AG04449 (cell line): ENCODE results near the gene DCXR.

Source experiments
- CTCF ChIA-PET: fragments of 350-600 bp; formaldehyde crosslinking; extraction: SDS; loops from one replicate; lab custom pipeline; 2021; ENCODE audit warnings: antibody characterized with exemption; lab: Yijun Ruan, JAX
- POLR2A ChIA-PET: fragments of 400-600, 350-600 bp; formaldehyde crosslinking; extraction: SDS; loops from one replicate; lab custom pipeline; 2020; ENCODE audit warnings: antibody characterized with exemption, inconsistent platforms; lab: Yijun Ruan, JAX
- DNase-seq: peaks from one replicate; pipeline ENCODE4 v3.0.0-alpha.2; 2010; ENCODE audit warnings: low read depth, low spot score
- H3K4me3 ChIP-seq: 2 replicates; pipeline ENCODE4 v1.5.1; 2011; ENCODE audit warnings: low read depth, mild to moderate bottlenecking, control low read depth, low read length
- TF ChIP-seq, protein P1 (sequence below): IDR thresholded peaks from one replicate; pipeline ENCODE4 v1.5.1; 2011; ENCODE audit warnings: mild to moderate bottlenecking, moderate library complexity, low read length, control low read depth, inconsistent platforms; ENCODE audit not compliant: insufficient read depth; ENCODE audit errors: missing control alignments

The DCXR gene

DNA sequence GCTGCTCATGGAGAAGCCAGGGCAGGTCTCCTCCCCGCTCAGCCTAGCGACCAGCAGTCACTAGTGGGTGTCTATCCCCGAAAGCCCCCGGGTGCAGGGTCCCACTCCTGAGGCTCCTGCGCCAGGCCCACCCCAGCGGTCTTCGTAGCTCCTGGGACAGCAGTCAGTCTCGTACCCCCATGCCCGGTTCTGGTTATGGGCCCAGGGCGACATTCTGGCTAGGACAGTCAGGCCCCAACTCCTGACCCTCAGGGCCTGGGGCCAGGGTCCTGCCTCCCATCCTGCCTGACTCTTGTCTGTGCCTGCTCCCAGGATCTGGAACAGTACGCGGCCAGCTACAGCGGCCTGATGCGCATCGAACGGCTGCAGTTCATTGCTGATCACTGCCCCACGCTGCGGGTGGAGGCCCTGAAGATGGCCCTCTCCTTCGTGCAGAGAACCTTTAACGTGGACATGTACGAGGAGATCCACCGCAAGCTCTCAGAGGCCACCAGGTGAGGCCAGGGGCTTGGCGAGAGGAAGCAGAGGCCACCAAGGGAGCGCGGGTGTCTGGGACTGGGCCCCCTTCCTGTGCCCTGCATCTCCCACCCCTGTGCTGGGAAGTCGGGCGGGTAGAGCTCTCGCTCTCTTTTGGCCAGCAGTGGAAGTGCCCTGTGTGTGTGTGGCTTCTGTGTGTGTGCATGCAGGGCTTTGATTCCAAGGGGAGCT lies 16.2 kb upstream of the DCXR start:
- TF ChIP-seq, protein P1, sequence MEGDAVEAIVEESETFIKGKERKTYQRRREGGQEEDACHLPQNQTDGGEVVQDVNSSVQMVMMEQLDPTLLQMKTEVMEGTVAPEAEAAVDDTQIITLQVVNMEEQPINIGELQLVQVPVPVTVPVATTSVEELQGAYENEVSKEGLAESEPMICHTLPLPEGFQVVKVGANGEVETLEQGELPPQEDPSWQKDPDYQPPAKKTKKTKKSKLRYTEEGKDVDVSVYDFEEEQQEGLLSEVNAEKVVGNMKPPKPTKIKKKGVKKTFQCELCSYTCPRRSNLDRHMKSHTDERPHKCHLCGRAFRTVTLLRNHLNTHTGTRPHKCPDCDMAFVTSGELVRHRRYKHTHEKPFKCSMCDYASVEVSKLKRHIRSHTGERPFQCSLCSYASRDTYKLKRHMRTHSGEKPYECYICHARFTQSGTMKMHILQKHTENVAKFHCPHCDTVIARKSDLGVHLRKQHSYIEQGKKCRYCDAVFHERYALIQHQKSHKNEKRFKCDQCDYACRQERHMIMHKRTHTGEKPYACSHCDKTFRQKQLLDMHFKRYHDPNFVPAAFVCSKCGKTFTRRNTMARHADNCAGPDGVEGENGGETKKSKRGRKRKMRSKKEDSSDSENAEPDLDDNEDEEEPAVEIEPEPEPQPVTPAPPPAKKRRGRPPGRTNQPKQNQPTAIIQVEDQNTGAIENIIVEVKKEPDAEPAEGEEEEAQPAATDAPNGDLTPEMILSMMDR = no peak
- peak overlapping the region; percentile 82 for H3K4me3 ChIP-seq
- ChIA-PET POLR2A (interaction anchor here (0.6 to 1.6 kb wide), 4 partner anchors 10 to 72 kb away, joined by 3 to 4 read pairs (median 4); partner anchors contain the start of gene DCXR), CTCF (interaction anchor here (1.1 to 7.1 kb wide), 5 partner anchors 11 to 101 kb away, joined by 3 to 47 read pairs (median 6); partner anchors contain the start of genes DCXR and DUS1L)
- DNase-seq = no peak

GRCh38 chr17:82053130-82053529 lies 15.6 kb upstream of the DCXR start:
- peak overlapping the region; percentile 82 for H3K4me3 ChIP-seq
- POLR2A ChIA-PET = interaction anchor here (0.6 to 1.6 kb wide), 3 partner anchors 11 to 72 kb away, joined by 3 to 4 read pairs (median 4); partner anchors contain the start of gene DCXR
- TF ChIP-seq, protein P1 = no peak
- CTCF ChIA-PET = interaction anchor here (2.0 to 7.1 kb wide), 2 partner anchors 14 to 94 kb away, joined by 6 to 47 read pairs; partner anchors contain the start of gene DCXR
- DNase-seq = no peak

- H3K4me3 ChIP-seq = peak overlapping the region; percentile 82
- TF ChIP-seq, protein P1 = no peak
- DNase-seq = no peak
- CTCF ChIA-PET = interaction anchor here (1.0 to 7.1 kb wide), 4 partner anchors 13 to 93 kb away, joined by 5 to 47 read pairs (median 6); partner anchors contain the start of gene DCXR
- POLR2A ChIA-PET = interaction anchor here (1.2 to 1.6 kb wide), 2 partner anchors 11 to 15 kb away, joined by 4 read pairs; partner anchors contain the start of gene DCXR
Measured at GRCh38 chr17:82052638-82053059, 15.2 kb upstream of the DCXR start.

DNA sequence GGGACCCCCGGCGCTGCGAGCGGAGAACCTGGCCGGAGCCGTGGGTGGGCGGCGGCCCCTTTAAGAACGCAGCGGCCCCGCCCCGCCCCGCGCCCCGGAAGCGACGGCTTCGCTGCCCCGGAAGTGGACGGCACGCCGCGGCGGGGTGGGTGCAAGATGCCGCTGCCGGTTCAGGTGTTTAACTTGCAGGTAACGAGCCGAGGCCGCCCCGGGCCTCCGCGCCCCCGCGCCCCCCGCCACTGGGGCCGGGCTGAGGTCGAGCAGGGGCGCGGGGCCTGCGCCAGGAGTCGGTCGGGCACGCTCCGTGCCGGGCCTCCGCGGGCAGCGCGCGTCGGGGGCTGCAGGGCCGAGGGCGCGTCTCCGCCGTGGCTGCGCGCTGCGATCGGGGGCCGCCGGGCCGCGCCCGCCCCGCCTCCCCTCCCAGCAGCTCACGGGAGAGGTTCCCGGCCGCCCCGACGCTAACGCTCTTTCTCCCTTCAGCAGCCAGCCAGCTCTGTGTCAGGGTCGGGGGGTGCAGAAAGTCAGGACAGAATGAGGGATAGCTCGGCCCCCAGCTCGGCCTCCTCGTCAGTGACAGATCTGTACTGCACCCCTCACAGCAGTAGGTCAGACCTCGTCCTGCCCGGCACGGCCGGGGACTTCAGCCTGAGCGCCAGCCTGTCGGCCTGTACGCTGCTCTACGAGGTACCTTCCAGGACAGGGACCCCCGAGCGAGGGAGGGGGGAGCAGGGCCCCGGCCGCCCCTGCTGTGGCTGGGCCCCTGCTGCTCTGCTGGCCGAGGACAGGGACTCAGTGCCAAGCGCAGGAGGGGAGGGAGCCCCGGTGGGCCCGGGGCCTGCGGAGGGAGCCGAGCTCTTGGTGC lies 14.5 kb upstream of the DCXR start, which contains the start of the genes GPS1 and RFNG:
Gene GPS1 (plus strand): TSS at position 123 of the 862 bp plus-strand sequence. CDS start 34 bp downstream, at position 157.
Gene RFNG (minus strand): TSS at position 36 of the 862 bp plus-strand sequence. CDS start 45 bp downstream, outside the sequence.
- TF ChIP-seq, protein P1 = no peak
- CTCF ChIA-PET = interaction anchor here (1.0 to 7.1 kb wide), 4 partner anchors 12 to 93 kb away, joined by 5 to 47 read pairs (median 6); partner anchors contain the start of gene DCXR
- POLR2A ChIA-PET = interaction anchor here (1.2 to 1.8 kb wide), 2 partner anchors 14 to 35 kb away, joined by 3 to 5 read pairs; partner anchors contain the start of gene DCXR
- DNase-seq = no peak
- peak within 1 kb of the TSS; percentile 82 for H3K4me3 ChIP-seq

- H3K4me3 ChIP-seq = peak overlapping the region; percentile 82
- TF ChIP-seq, protein P1 = no peak
- no peak for DNase-seq
- ChIA-PET POLR2A (interaction anchor here (1.2 to 1.8 kb wide), 4 partner anchors 13 to 48 kb away, joined by 3 to 5 read pairs (median 3); partner anchors contain the start of gene DCXR), CTCF (interaction anchor here (1.2 to 7.1 kb wide), 3 partner anchors 11 to 92 kb away, joined by 3 to 47 read pairs (median 14); partner anchors contain the start of gene DCXR)
Measured at GRCh38 chr17:82050761-82051641, 13.5 kb upstream of the DCXR start.
